T1000 (cell line): ENCODE data around the gene NOL9.

ENCODE experiments used
- DNase-seq: peaks from one replicate; lab custom pipeline; 2025; ENCODE audit warnings: mixed read lengths; lab: John Stamatoyannopoulos, UW

NOL9 gene

DNA sequence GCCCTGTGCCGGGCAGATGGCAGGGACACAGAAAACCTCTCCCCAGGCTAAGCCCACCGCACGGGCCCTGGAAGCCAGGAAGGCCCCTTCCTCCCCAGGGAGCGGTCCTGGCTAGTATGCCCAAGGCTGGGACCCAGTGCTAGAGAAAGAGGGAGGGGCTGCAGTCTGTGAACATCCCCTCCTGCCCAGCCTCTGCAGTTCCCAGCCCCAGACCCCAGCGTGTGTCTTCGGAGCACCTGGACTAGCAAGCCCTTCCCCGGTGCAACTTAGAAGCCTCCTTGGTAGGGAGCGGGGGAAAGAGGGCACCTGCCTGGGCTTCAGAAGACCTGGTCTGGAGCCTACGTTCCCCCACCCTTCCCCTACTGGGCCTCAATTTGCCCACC lies 64.9 kb downstream of the NOL9 start:
- DNase-seq = no peak

DNA sequence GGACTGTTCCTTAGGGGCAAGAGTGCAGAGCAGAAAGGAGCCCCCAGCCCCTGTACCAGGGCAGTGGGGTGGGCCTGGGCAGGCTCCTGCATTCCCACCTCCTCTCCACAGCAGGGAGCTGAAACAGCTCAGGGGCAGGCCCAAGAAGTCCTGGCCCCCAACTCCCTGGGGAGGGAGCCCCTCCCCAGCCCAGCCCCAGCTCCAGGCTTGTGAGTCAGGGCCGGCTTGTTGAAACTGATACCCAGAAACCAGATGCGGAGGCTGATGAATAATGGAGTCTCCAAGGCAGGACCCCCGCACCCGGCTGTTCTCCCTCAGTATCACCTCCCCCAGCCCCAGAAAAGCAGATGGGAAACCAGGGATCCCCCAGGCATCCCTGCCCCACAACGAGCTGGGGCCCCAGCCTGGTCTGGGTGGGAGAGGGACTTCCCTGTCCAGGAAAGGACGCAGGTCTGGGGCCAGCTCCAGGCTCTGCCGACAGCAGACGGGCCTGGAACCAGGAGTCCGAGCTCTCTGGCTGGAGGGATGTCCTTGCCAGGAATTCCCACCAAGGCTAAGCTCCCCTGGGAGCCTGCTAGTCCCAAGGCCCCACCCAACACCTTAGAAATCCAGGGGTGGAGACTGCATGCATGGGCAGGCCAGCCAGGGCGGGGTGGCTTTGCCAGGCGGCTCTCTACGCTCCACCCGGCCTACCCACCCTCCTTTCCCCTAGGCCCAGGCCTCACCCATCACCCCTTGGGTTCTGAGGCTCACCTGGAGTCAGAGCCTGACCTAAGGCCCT lies 65.5 kb downstream of the NOL9 start:
- DNase-seq = peak; percentile 11

DNA sequence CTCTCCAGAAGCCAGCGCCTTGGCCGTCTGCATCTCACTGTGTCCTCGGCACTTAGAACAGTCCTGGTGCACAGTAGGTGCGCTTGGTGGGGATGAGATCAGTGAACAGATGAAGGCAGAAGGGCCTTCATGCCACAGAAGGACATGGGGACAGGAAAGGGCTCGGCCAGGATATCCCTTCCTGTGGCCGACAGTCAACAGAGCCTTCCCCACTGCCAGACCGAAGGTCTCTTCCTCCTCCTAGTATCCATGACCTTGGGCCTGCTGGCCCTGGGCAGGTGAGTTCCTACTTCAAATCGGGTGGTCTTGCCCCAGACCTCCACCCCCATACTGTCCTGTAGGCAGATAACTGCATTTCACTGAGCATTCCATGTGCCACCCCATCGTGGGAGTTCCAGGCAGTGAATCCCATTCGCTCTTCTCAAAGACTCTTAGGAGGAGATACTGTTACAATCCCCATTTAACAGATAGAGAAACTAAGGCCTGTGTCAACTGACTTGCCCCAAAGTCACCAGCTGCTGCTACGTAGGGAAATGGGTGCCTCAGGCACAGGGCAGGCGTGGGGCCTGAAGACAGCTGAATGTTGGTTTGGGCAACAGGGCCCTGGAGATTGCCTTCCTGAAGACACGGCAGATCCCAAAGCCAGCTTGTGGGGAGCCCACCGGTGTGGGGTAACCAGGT lies 66.4 kb downstream of the NOL9 start:
- no peak for DNase-seq

DNA sequence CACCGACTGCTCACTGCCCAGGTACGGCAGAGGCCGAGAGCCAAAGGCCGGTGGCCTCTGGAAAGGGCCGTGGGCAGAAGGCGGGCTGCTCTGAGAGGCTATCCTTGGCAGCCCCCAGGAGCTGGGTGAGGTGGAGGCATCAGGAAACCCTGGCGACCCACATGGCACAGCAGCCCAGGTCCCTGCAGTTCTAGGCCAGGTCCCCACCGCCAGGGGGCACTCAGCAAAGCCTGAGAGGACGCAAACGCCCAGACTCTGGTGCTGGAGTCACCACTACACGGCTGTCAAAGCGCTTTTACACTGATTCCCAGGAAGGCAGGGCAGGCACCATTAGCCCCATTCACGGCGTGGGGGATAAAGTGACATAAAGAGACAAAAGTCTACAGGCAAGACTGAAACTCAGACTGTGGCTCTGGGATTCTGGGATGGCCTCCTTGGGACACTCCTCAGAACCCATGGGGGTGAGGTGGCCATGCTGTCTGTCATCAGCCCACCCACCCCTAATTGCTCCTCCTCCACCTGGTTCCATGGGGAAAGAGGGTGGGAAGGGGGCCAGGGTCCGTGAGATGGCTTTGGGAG lies 67.8 kb downstream of the NOL9 start:
- DNase-seq = peak; percentile 70

DNA sequence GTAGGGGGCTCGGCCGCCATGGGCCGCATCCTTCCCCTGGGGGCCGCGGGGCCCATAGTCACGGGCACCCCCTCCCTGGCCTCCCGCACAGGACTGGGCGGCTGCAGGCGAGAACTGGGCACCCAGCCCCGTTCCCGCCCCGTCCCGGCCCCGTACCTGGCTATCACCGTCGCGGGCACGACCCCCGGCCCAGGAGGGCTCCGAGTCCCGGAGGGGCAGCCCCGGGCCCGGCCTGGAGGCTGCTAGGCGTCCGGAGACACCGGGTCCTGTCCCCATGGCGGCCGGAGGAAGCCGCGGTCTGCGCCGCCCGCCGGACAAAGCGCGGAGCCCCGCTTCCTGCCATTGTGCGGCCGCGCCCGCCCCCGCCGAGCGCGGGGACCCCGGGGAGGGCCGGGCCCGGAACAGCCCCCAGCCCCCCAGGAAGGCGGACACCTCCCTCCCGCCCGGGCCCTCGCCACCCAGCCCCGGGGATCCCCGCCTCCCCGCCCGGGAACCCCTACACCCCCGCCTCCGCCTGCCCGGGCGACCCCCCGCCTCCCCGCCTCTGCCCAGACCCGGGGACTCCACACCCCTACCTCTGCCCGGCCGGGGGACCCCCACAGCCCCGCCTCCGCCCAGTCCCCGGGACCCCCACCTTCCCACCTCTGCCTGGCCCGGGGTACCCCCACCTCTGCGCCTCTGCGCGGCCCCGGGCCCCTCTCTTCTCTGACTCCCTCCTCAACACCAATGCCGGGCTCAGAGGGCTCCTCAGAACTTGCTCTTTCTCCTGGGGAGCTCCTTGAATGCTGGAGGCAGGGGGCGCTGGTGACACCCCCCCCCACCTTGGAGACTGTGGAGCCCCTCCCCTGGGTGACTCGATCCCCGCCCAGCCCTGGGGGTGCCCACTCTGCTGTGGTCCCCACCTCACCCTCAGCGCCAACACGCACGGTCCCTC lies 68.9 kb downstream of the NOL9 start:
- DNase-seq = no peak

DNA sequence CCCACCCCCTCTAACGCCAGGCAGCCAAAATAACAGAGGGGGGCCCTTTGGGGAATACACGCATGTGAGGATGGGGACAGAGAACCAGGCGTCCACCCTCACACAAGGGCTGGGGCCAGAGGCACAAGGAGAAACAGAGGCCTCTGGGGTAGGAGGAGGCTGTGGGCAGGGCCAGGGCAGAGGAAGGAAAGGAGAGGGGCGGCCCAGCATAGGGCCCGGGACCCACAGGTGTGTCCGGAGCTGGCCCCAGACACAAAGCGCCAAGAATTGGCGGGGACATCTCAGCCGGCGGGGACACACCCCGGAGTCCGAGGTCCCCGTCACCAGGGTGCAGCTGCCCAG lies 69.5 kb downstream of the NOL9 start:
- DNase-seq = no peak

DNA sequence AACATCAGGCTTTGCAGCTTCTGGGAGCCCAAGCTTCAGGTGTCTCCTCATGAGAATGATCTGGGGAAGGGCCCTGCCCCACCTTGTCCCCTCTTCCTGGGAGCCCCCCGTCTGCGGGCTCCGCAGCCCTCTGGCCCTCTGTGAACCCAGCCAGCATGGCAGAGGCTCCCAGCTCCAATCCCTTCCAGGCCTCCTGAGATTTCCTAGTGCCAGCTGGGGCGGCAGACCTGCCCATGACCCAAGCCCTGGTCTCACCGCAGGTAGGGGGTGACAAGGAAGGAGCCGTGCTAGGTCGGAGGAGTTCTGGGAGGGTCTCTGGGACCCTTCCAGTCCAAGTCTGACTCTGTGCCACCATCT lies 70.6 kb downstream of the NOL9 start:
- no peak for DNase-seq

DNA sequence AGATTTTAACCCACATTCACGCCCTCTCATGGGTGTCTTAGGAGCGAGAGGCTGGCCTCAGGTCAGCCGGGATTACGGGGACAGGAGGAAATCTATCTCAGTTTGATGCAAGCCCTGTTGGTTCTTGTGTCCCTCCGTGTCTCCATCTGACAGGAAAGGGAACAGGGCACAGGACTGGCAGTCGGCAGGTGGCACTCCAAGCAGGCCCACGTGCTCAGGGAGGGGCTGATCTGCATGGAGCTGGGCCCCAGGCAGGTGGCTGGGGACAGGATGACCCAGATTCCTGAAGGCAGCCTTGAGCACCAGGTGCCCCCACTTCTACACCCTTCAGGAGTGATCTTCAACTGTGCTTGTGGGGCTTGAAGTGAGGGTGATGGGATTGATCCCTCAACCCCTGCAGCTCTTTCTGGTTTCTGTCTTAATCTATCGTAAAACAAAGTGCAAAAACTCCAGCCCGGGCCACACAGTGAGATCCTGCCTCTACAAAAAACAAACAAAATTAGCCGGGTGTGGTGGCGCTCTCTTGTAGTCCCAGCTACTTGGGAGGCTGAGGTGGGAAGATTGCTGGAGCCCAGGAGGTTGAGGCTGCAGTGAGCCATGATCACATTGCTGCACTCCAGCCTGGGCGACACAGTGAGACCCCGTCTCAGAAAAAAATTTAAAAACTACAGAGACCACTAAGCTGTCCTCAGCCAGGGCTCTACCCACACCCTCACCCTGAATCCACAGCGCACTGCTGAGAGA lies 71.1 kb downstream of the NOL9 start:
- DNase-seq = no peak

DNA sequence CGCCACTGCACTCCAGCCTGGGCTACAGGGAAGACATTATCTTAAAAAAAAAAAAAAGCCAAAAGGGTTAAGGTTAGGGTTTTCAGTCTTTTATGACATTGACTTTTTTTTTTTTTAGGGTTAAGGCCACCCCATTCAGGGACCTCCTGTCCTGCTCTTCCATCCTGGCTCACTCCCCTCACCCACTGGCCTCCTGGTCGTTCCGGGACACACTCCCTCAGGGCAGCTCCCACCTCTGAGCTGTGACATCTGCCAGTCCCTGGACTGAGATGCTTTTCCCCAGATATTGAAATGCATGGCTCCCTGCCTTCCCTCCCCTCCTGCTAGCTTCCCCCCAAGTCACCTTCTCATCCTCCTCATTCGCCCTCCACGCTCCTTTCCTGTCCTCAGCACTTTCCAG lies 72.5 kb downstream of the NOL9 start:
- DNase-seq = no peak

DNA sequence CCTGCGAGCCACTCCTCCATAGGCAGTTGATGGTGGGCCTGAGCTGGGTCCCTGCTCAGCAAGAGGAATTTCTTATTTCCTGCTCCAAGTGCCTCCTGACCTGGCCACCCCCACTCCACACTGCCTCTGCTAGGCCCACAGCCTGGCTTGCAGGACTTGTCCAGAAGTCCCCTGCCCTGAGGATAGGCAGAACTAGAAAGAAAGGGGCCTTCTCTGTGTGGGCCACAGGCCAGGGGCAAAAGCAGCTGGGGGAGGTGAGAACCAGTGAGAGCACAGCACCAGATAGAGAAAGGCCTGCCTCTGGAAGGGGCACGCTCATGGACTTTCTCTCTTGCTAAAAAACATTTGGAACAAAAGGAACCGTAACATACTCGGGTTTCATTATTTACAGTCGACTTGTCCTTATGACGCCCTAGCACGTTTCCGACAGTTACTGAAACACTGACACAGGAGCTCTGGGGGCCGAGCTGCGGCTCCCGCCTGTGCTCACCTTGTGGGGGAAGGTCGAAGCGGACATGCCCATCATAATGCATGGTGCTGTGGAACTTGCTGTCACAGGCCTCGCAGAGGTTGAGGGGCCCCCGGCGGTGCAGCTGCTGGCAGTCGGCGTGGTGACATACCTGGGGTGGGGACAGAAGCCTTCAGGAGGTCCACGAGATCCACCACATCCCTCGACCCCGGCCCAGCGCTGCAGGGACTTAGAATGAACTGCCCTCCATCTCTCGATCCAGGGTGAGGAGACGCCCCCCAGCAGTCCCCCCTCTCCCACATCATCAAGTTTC lies 77.1 kb downstream of the NOL9 start:
- no peak for DNase-seq

DNA sequence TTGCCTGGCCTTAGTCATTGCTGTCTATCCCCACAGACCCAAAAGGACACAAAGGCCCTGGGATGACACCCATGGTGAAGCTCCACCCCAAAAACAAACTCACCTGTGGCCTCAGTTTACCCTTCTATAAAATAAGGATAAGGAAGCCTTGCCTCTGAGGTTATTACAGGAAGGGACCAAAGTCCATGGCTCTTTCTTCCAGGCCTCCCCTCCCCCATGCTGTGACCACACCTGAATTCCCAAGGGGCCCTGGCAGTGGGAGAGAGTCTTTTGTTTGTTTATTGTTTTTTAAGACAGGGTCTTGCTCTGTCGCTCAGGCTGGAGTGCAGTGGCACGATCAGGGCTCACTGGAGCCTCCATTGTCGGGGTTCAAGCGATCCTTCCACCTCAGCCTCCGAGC lies 77.8 kb downstream of the NOL9 start:
- DNase-seq = no peak

DNA sequence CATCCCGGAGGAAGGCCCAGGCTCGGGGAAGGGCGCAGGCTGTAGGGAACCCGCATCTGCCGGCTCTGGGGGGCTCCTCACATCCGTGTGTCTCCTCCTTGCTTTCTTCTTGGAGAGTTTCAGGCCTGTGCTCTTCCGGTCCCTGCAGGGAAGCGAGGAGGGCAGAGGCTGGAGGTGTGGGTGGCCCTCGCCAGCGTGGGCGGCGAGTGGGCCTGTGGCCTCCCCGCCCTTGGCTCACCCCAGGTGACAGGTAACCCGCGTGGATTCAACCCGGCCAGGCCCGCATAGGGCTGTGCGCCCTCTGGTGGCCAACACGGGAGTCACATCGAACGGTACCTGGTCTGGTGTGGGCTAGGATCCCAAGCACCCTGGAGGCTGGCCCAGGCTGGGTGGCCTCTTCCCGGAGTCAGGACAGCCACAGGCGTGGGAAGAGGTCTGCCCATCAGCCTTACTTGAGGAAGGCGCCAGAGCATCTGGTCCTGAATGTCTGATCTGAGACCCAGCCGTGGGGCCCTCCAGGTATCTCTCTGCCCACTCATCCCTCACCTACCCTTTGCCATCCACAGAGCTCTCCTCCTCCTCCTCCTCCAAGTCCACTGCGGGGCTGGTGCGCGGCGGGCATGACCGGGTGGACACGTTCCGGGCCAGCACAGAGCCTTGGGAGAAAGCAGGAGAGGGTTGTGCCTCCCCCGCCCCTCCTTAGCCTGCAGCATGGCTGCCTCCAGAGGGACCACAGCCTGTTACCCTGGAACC lies 78.8 kb downstream of the NOL9 start:
- peak; percentile 11 for DNase-seq

DNA sequence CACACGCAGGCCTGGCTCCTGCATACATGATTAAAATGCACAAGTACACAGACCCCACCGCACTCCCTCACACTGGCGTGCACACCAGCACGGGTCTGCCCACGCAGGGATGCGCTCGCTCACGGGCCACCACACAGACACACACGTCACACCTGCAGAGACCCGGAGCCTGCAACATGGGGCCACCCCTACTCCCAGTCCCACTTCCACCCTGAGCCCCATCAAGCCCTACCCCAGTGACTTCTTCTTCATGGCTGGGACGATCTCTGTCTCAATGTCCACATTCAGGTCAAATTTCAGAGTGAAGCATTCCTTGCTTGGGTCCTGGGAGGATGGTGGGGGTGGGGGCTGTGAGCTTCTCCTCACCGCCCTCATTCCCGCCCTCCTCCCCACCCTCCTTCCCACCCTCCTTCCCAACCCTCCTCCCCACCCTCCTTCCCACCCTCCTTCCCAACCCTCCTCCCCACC lies 79.5 kb downstream of the NOL9 start:
- no peak for DNase-seq

DNA sequence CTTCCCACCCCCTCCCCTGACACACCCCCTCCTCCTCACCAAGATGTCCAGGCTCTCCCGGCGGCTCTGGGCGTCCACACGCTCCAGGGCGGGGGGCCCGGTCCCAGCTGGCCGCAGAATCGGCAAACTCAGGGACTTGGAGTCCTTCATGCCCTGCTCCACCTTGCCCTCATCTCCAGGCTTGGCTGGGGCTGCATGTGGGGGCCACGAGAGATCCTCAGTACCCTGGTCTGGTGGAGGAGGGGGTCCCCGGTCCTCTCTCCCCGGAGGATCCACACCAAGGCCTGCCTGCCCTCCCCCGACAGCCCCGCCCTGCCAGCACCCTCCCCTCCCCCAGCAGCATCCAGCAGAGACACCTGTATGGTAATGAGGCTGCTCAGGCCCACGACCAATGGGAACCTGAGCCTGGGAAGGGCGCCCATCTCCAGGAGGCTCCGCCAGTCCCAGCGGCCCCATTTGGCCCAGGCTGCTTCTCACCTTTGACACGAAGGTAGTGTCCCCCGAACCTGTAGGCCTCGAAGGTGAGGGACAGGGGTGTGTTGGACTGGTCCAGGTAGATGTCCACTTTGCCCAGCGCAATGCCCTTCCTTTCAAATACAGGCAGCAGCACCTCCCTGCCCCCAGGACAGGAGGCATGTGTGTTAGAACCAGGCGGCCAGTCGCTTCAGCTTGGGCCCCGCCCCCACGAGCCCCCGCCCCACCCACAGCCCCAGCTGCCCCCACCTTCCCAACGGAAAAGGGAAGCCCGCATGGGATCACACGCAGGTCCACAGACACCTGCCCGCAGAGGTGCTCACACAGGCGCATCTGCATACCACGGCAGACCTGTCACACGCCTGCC lies 80.1 kb downstream of the NOL9 start:
- DNase-seq = no peak

DNA sequence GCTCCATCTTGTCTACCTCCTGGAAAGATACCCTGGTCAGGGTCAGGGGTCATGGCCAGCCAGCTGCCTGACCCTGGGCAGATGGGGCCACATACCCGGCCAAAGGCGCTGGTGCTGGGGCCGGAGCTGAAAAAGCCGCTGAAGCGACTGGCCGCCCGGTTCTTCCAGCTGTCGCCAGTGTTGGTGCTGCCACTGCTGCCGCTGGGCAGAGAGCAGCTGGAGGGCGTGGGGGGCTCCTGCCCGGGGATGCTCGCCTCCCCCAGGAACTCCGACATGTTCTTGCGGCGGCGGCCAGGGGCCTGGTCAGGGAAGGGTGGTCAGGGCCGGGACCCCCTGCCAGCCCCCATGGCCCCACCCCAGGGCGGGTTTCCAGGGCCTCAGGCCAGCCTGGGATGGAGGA lies 81.2 kb downstream of the NOL9 start:
- no peak for DNase-seq

DNA sequence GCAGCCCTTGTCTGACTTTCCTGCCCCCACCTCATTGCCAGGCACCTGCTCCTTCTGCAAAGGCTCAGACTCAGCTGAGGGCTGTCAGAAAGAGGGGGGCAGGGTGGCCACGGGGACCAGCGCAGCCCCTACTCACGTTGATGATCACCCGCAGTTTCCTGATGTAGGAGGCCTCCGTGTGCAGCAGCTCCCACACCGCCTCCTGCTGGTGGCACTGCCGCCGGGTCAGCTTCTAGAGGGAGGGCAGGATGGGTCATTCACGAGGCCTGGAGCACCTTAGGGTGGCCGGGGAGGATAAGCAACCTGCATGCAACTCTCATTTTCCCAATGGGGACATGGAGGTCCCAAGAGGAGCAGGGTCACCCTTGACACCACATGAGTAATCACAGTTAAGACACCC lies 81.9 kb downstream of the NOL9 start:
- DNase-seq = no peak

DNA sequence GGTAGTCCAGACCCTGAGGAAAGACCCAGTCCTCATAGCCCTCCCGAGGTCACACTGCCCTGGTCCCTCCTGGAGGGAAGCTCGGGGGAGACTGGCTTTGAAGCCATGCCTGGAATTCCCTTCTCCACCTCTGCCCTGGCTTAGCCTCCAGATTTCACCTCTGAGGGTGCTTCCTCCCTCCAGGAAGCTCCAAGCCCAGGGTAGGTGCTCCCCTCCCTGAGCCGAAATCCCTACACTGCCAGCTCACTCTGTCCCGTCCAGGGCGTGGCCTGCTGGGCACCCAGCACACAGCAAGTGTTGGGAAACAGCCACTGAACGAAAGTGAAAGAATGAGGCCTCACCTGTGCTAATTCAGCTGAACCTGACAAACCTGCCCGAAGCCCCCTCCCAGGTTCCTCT lies 82.3 kb downstream of the NOL9 start:
- DNase-seq = no peak
